DOHH2 (cell line): ENCODE results near the gene ATP5F1E.

Experiments
- H3F3A ChIP-seq: fragments of 200-600 bp; sonication (generic), shearing (Covaris generic); 2 replicates; pipeline ENCODE4 v1.6.0; 2016; ENCODE audit warnings: antibody characterized with exemption, mild to moderate bottlenecking; ENCODE audit not compliant: control insufficient read depth, insufficient read depth
- H3K27ac ChIP-seq: fragments of 200-600 bp; sonication (generic); 2 replicates; pipeline ENCODE4 v1.5.1; 2014; ENCODE audit warnings: low read depth, mild to moderate bottlenecking, low read length, moderate library complexity
- H3K27me3 ChIP-seq: fragments of 200-600 bp; sonication (generic); 2 replicates; pipeline ENCODE4 v1.6.1; 2014; ENCODE audit warnings: mild to moderate bottlenecking, low read length, mixed read lengths; ENCODE audit not compliant: control insufficient read depth
- H3K36me3 ChIP-seq: fragments of 200-600 bp; sonication (generic); 2 replicates; pipeline ENCODE4 v1.6.1; 2014; ENCODE audit warnings: mild to moderate bottlenecking, low read length, moderate library complexity, mixed read lengths; ENCODE audit not compliant: control insufficient read depth
- H3K4me1 ChIP-seq: fragments of 200-600 bp; sonication (generic); 2 replicates; pipeline ENCODE4 v1.6.1; 2014; ENCODE audit warnings: mild to moderate bottlenecking, low read length, mixed read lengths; ENCODE audit not compliant: control insufficient read depth
- H3K4me2 ChIP-seq: fragments of 200-600 bp; sonication (generic); 2 replicates; pipeline ENCODE4 v1.6.0; 2014; ENCODE audit warnings: mild to moderate bottlenecking, low read length, moderate library complexity
- H3K4me3 ChIP-seq: fragments of 200-600 bp; sonication (generic); 2 replicates; pipeline ENCODE4 v1.5.1; 2014; ENCODE audit warnings: mild to moderate bottlenecking, low read length, mixed read lengths
- H3K79me2 ChIP-seq: fragments of 200-600 bp; sonication (generic); 2 replicates; pipeline ENCODE4 v1.6.1; 2014; ENCODE audit warnings: mild to moderate bottlenecking, low read length, mixed read lengths; ENCODE audit not compliant: control insufficient read depth
- H3K9me2 ChIP-seq: fragments of 200-600 bp; sonication (generic); replicated peaks from 2 replicates; pipeline ENCODE4 v1.6.1; 2014; ENCODE audit warnings: mild to moderate bottlenecking, low read length, mixed read lengths; ENCODE audit not compliant: control insufficient read depth
- H3K9me3 ChIP-seq: fragments of 200-600 bp; sonication (generic); 2 replicates; pipeline ENCODE4 v1.6.1; 2014; ENCODE audit warnings: antibody characterized with exemption, low read length, mixed read lengths; ENCODE audit not compliant: control insufficient read depth, insufficient read depth
- H4K20me1 ChIP-seq: fragments of 200-600 bp; sonication (generic); 2 replicates; pipeline ENCODE4 v1.6.0; 2014; ENCODE audit warnings: low read depth, mild to moderate bottlenecking, antibody characterized with exemption, low read length, moderate library complexity; ENCODE audit not compliant: control insufficient read depth, insufficient read depth
- CTCF ChIP-seq: fragments of 200-600 bp; sonication (generic); IDR thresholded peaks from one replicate; pipeline ENCODE4 v1.5.1; 2014; ENCODE audit warnings: antibody characterized with exemption, mild to moderate bottlenecking, low read depth, low read length; ENCODE audit not compliant: poor library complexity, severe bottlenecking
- EZH2phosphoT487 ChIP-seq: fragments of 200-600 bp; sonication (generic); IDR thresholded peaks from 2 replicates; pipeline ENCODE4 v1.6.1; 2017; ENCODE audit warnings: borderline replicate concordance, mild to moderate bottlenecking, antibody characterized with exemption, low read length, moderate library complexity, mixed read lengths

ATP5F1E gene

DNA sequence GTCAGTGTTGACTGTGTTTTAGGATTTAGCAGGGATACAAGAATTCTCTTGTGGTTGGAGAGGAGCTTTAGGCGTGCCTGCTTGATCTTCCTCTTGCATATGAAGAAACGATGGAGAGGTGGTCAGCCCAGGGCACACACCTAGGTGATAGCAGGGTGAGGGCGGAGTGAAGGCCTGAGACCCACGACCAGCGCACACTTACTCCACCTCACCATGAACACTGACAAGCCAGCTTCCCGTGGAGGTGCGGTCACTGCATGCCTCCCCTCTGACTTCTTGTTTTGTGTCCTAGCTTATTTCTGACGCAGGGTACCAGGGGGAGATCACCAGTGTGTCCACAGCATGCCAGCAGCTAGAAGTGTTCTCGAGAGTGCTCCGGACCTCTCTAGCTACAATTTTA is 42.9 kb downstream of the ATP5F1E start:
- no peak for TF ChIP-seq EZH2phosphoT487
- TF ChIP-seq CTCF = no peak
- Histone ChIP-seq H4K20me1 (no peaks in the 10 kb centered on the region; the same call in 1 of the 2 replicates), H3K27ac (no peak overlapping the region), H3K9me3 (no peaks in the 10 kb centered on the region), H3K79me2 (peaks cover 32% of the 10 kb centered on the region), H3K36me3 (peaks cover 92% of the 10 kb centered on the region), H3F3A (peaks cover 25% of the 10 kb centered on the region), H3K27me3 (no peaks in the 10 kb centered on the region), H3K9me2 (no peaks in the 10 kb centered on the region), H3K4me1 (peaks cover 16% of the 10 kb centered on the region), H3K4me2 (no peak overlapping the region), H3K4me3 (no peak overlapping the region)

DNA sequence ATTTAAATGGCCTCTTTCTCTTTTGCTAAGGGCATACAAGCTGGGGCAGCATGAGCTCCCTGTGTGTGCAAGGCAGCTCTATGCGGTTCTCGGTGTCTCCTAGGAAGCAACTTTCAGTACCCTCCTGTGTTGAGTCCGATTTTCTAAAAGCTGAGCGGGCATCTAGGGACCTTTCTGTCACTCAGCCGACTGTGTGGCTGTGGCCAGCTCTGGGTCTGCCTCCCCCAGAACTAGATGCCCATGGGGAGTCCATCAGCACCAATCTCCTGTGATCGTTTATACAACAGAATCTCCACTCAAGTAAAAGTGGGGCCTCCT is 43.6 kb downstream of the ATP5F1E start:
- Histone ChIP-seq H3F3A (peaks cover 25% of the 10 kb centered on the region), H3K9me2 (no peaks in the 10 kb centered on the region), H3K4me1 (peaks cover 17% of the 10 kb centered on the region), H3K9me3 (no peaks in the 10 kb centered on the region), H3K27ac (no peak overlapping the region), H3K4me3 (no peak overlapping the region), H3K36me3 (peaks cover 85% of the 10 kb centered on the region), H3K4me2 (no peak overlapping the region), H3K79me2 (peaks cover 39% of the 10 kb centered on the region), H4K20me1 (peaks cover 3% of the 10 kb centered on the region; the same call in 1 of the 2 replicates), H3K27me3 (no peaks in the 10 kb centered on the region)
- TF ChIP-seq CTCF (no peak), EZH2phosphoT487 (no peak)

DNA sequence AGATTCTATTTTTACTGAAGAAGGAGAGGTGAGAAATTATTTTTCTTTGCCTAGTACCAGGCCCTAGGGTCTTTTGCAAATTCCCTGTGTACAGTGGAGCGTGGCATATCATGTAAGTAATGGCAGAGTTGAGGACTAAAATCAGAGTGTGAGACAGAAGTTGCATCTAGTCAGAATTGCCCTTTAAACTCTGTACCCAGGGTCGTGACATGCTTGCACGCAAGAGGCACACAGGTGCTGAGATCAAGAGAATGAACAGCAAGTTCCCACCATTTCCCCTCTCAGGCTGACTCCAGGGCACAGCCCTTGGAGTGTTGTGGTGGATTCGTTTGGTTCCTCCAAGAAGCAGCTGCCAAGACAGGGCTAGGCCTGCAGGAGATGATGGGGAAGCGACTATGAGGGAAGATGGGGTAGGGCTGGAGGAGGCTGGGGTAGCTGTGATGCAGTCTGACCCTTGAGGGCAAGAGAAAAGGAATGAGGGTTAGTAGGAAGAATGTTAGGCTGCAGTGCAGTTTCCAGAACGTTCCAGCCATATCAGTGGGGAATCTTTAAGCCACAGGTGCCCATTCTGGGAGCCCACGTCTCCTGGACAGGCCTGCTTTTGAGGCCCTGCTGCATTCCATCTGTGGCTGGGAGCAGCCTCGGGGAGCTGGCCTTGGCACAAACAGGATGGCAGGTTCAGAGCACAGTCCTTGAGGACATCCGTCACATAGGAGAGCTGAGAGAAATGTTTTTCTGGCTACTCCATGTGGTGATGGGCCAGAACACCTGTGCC is 44.2 kb downstream of the ATP5F1E start:
- Histone ChIP-seq H3K9me3 (no peaks in the 10 kb centered on the region), H3K4me3 (no peak overlapping the region), H3K36me3 (peaks cover 80% of the 10 kb centered on the region), H3K27ac (no peak overlapping the region), H3K79me2 (peaks cover 44% of the 10 kb centered on the region), H3K27me3 (no peaks in the 10 kb centered on the region), H3K9me2 (no peaks in the 10 kb centered on the region), H4K20me1 (peaks cover 3% of the 10 kb centered on the region; the same call in 1 of the 2 replicates), H3F3A (peaks cover 22% of the 10 kb centered on the region), H3K4me2 (no peak overlapping the region), H3K4me1 (peaks cover 15% of the 10 kb centered on the region)
- no peak for TF ChIP-seq CTCF
- no peak for TF ChIP-seq EZH2phosphoT487
